Panc1 (cell line): Measurements from ENCODE around the gene PMF1. TPM values are rescaled to one million over a fixed set of nuclear protein-coding genes. Genes with fewer than 3 reads are reported as not detected.

Experiments used
- ATAC-seq: fragments of 200-7000 bp; cut with Tn5 transposase; 2 replicates; pipeline ENCODE4 v1.9.1; 2020; ENCODE audit warnings: mild to moderate bottlenecking, moderate library complexity
- Bru-seq: library from RNA; stranded (reverse); fragments of 400-500 nt; gene quantifications from one replicate; lab custom pipeline; 2021; lab: Mats Ljungman, UMichigan
- BruChase-seq, 2 experiments: library from RNA; stranded (reverse); fragments of 400-500 nt; gene quantifications; one replicate each; lab custom pipeline; 2021; lab: Mats Ljungman, UMichigan
- BruUV-seq: library from RNA; stranded (reverse); fragments of 400-500 nt; replicated peaks from 2 replicates; lab custom pipeline; 2021; lab: Mats Ljungman, UMichigan
- CTCF ChIA-PET: fragments of 300-600 bp; sonication (Branson Sonifier 250); formaldehyde crosslinking; loops from one replicate; lab custom pipeline; 2022; ENCODE audit warnings: antibody characterized with exemption; lab: Charles Lee
- POLR2A ChIA-PET: fragments of 300-600 bp; sonication (Branson Sonifier 250); formaldehyde crosslinking; loops from one replicate; lab custom pipeline; 2022; ENCODE audit warnings: antibody characterized with exemption; lab: Charles Lee
- DNase-seq: peaks from one replicate; pipeline ENCODE4 v3.0.0-alpha.2; 2010; ENCODE audit warnings: low read depth, low spot score
- H3K27ac ChIP-seq: 2 replicates; pipeline ENCODE4 v1.5.1; 2011; ENCODE audit warnings: mild to moderate bottlenecking, low read length, inconsistent platforms
- H3K27me3 ChIP-seq: fragments of 200-500 bp; sonication (Bioruptor generic); 2 replicates; pipeline ENCODE4 v1.6.0; 2014; ENCODE audit warnings: low read length, inconsistent platforms; ENCODE audit not compliant: control insufficient read depth, insufficient read depth
- H3K36me3 ChIP-seq: fragments of 200-500 bp; sonication (Bioruptor generic); 2 replicates; pipeline ENCODE4 v1.5.1; 2014; ENCODE audit warnings: inconsistent platforms, mild to moderate bottlenecking, low read length, moderate library complexity; ENCODE audit not compliant: control insufficient read depth, insufficient read depth
- H3K4me1 ChIP-seq: 2 replicates; pipeline ENCODE4 v1.5.1; 2011; ENCODE audit warnings: inconsistent platforms, mild to moderate bottlenecking, low read length, moderate library complexity; ENCODE audit not compliant: control insufficient read depth, insufficient read depth
- H3K4me3 ChIP-seq, 2 experiments: 2 replicates each; pipeline ENCODE4 v1.5.1; 2011 to 2012; ENCODE audit warnings: low read depth in 2 of 2, low read length in 2 of 2, mild to moderate bottlenecking in 2 of 2, inconsistent platforms in 1 of 2, moderate library complexity in 1 of 2
- H3K9me3 ChIP-seq: fragments of 200-500 bp; sonication (Bioruptor generic); 2 replicates; pipeline ENCODE4 v1.5.1; 2014; ENCODE audit warnings: low read depth, mild to moderate bottlenecking, inconsistent platforms, low read length, moderate library complexity; ENCODE audit not compliant: control insufficient read depth, insufficient read depth
- POLR2AphosphoS5 ChIP-seq: IDR thresholded peaks from 2 replicates; pipeline ENCODE4 v1.6.1; 2012; ENCODE audit warnings: mild to moderate bottlenecking, low read depth, low read length, moderate library complexity
- SIN3A ChIP-seq: IDR thresholded peaks from 2 replicates; pipeline ENCODE4 v1.6.1; 2012; ENCODE audit warnings: low read depth, mild to moderate bottlenecking, low read length, moderate library complexity, borderline replicate concordance; ENCODE audit not compliant: insufficient read depth
- TCF7L2 ChIP-seq: IDR thresholded peaks from 2 replicates; pipeline ENCODE4 v1.6.1; 2011; ENCODE audit warnings: mild to moderate bottlenecking, low read depth, low read length, inconsistent platforms
- in situ Hi-C: cut with HindIII; loops from 2 replicates; pipeline ENCODE4 v1.10.0; 2016; ENCODE audit warnings: low sequenced_read_pairs, low pct_unique_long_range_greater_than_20kb
- intact Hi-C: fragments of 100-400 bp; cut with micrococcal nuclease; formaldehyde crosslinking; loops from one replicate; pipeline ENCODE4 v1.10.0; 2022; ENCODE audit not compliant: unreplicated experiment
- long read RNA-seq: library from polyadenylated mRNA; unstranded; transcript quantifications from one replicate; pipeline ENCODE4 v2.0.0, GENCODE V29; 2021; ENCODE audit not compliant: unreplicated experiment
- polyA plus RNA-seq: library from polyadenylated mRNA; unstranded; fragments of >200 nt; gene quantifications from one replicate; pipeline ENCODE4 v1.2.1, GENCODE V29; 2012; ENCODE audit warnings: missing spikeins; ENCODE audit not compliant: insufficient read length
- total RNA-seq: library from RNA; stranded (reverse); gene quantifications from one replicate; pipeline ENCODE4 v1.2.1, GENCODE V29; 2021; ENCODE audit not compliant: unreplicated experiment
- TF ChIP-seq, protein P1 (sequence below): fragments of 450-650 bp; IDR thresholded peaks from 2 replicates; pipeline ENCODE4 v1.5.1; 2017; ENCODE audit warnings: mild to moderate bottlenecking

Gene PMF1, protein sequence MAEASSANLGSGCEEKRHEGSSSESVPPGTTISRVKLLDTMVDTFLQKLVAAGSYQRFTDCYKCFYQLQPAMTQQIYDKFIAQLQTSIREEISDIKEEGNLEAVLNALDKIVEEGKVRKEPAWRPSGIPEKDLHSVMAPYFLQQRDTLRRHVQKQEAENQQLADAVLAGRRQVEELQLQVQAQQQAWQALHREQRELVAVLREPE
- total RNA-seq (57.5 TPM), Bru-seq, nascent RNA (percentile 78 among the genes with signal in this experiment), BruChase-seq, experiment 1, labeled RNA remaining after a 2-hour chase (percentile 90 among the genes with signal in this experiment), BruChase-seq, experiment 2, labeled RNA remaining after a 6-hour chase (percentile 95 among the genes with signal in this experiment)
- polyA plus RNA-seq, result 55.0 TPM
- long read RNA-seq, transcript PMF1-202 (5 exons, 1,068 nt), result major isoform, 26 of 32 reads
- long read RNA-seq, partial matches to known transcripts, result 0 of 32 reads
- long read RNA-seq, other reads (novel, unspliced or antisense), result 6 of 32 reads

DNA sequence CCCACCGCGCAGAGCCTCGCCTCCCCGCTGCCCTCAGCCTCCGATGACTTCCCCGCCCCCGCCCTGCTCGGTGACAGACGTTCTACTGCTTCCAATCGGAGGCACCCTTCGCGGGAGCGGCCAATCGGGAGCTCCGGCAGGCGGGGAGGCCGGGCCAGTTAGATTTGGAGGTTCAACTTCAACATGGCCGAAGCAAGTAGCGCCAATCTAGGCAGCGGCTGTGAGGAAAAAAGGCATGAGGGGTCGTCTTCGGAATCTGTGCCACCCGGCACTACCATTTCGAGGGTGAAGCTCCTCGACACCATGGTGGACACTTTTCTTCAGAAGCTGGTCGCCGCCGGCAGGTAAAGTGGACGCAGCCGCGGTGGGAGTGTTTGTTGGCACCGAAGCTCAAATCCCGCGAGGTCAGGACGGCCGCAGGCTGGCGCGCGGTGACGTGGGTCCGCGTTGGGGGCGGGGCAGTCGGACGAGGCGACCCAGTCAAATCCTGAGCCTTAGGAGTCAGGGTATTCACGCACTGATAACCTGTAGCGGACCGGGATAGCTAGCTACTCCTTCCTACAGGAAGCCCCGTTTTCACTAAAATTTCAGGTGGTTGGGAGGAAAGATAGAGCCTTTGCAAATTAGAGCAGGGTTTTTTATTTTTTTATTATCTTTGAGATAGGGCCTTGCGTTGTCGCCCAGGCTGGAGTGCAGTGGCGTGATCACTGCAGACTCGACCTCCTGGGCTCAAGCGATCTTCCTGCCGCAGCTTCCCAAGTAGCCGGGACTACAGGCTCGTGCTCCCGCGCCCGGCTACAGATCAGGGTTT lies at the start of gene PMF1:
PMF1 (plus strand) TSS at position 175 of the 811 bp plus-strand sequence; CDS start at position 184, 9 bp downstream.
- ChIA-PET POLR2A (interaction anchor here (0.6 to 1.2 kb wide), 6 partner anchors 12 to 249 kb away, joined by 3 to 9 read pairs (median 7); partner anchors contain the start of gene SLC25A44), CTCF (interaction anchor here (0.6 to 1.3 kb wide), 5 partner anchors 11 to 109 kb away, joined by 3 to 11 read pairs (median 5); no protein-coding TSS in a partner anchor)
- intact Hi-C loops, result loop anchor here (5.0 kb wide), 1 partner anchor 116 kb away; no protein-coding TSS in a partner anchor
- ATAC-seq, result peak; percentile 97
- peaks cover 3% of the 10 kb centered on the region; the same call in 1 of the 2 replicates for H3K36me3 ChIP-seq
- TF ChIP-seq TCF7L2, result 0 out of 2 replicates have a peak, but pooled peaks have one; percentile 49
- TF ChIP-seq POLR2AphosphoS5, result peak; percentile 95
- TF ChIP-seq, protein P1, sequence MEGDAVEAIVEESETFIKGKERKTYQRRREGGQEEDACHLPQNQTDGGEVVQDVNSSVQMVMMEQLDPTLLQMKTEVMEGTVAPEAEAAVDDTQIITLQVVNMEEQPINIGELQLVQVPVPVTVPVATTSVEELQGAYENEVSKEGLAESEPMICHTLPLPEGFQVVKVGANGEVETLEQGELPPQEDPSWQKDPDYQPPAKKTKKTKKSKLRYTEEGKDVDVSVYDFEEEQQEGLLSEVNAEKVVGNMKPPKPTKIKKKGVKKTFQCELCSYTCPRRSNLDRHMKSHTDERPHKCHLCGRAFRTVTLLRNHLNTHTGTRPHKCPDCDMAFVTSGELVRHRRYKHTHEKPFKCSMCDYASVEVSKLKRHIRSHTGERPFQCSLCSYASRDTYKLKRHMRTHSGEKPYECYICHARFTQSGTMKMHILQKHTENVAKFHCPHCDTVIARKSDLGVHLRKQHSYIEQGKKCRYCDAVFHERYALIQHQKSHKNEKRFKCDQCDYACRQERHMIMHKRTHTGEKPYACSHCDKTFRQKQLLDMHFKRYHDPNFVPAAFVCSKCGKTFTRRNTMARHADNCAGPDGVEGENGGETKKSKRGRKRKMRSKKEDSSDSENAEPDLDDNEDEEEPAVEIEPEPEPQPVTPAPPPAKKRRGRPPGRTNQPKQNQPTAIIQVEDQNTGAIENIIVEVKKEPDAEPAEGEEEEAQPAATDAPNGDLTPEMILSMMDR, result no peak
- peak within 1 kb of the TSS; percentile 97 for H3K27ac ChIP-seq
- H3K4me1 ChIP-seq, result peaks cover 7% of the 10 kb centered on the region; the same call in 1 of the 2 replicates
- H3K27me3 ChIP-seq, result no peaks in the 10 kb centered on the region
- peak within 1 kb of the TSS; percentile 76 to 94 for H3K4me3 ChIP-seq
- BruUV-seq, result TSS peak; percentile 87
- peak; percentile 90 for DNase-seq
- no peaks in the 10 kb centered on the region for H3K9me3 ChIP-seq
- in situ Hi-C loops, result no loop called here

DNA sequence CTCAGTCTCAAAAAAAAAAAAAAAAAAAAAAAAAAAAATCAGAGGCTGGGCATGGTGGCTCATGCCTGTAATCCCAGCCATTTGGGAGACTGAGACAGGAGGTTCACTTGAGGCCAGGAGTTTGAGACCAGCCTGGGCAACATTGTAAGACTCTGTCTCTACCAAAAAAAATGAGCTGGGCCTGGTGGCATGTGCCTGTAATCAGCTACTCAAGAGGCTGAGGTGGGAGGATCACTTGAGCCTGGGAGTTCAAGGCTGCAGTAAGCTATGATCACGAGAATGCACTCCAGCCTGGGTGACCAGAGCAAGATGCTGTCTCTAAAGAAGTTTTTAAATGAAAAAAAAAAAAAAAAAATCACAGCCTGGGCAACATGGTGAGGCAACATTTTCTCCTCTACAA lies 49.1 kb upstream of the PMF1 start:
- no peaks in the 10 kb centered on the region for H3K4me1 ChIP-seq
- BruUV-seq, result no TSS peak
- in situ Hi-C loops, result no loop called here
- ChIA-PET POLR2A (interaction anchor here (0.7 to 1.1 kb wide), 3 partner anchors 10 to 497 kb away, joined by 3 to 12 read pairs (median 5); no protein-coding TSS in a partner anchor), CTCF (no interaction called here)
- no peak overlapping the region for H3K27ac ChIP-seq
- TF ChIP-seq, protein P1, result no peak
- TF ChIP-seq SIN3A, result no peak
- no peaks in the 10 kb centered on the region for H3K36me3 ChIP-seq
- no peak for ATAC-seq
- H3K9me3 ChIP-seq, result no peaks in the 10 kb centered on the region
- intact Hi-C loops, result loop anchor here (2.0 kb wide), 1 partner anchor 49 kb away; the partner anchor contains the start of gene LMNA
- H3K27me3 ChIP-seq, result no peaks in the 10 kb centered on the region
- no peak for DNase-seq
- no peak overlapping the region for H3K4me3 ChIP-seq
